Stomach (tissue), 9 donors: ENCODE results near the gene ELN. TPM values are rescaled to one million over a fixed set of nuclear protein-coding genes. Genes with fewer than 3 reads are reported as not detected.
A peak's percentile ranks its signal among the peaks of the same experiment; 100 is the strongest.

Experiments used
- DNase-seq, 2 donors: peaks; one replicate each; pipeline versions ENCODE4 v3.0.0 to v3.0.0-alpha.2; 2013 to 2019
- H3K27ac ChIP-seq, 5 donors: fragments of 200-600 bp in 4 of 5; sonication (generic) in 4 of 5; one replicate each; pipeline ENCODE4 v1.5.1; 2013 to 2019; ENCODE audit warnings: mild to moderate bottlenecking in 1 of 5, moderate library complexity in 1 of 5
- H3K27me3 ChIP-seq, 3 donors: fragments of 200-600 bp; sonication (generic); one replicate each; pipeline ENCODE4 v1.5.1; 2017 to 2019; ENCODE audit warnings: mixed run types in 1 of 3
- H3K36me3 ChIP-seq, 4 donors: fragments of 200-600 bp; sonication (generic); 1 replicate in 3 of 4; 2 replicates in 1 of 4; pipeline ENCODE4 v1.5.1; 2016 to 2019
- H3K4me1 ChIP-seq, 4 donors: fragments of 200-600 bp; sonication (generic); one replicate each; pipeline ENCODE4 v1.5.1; 2016 to 2019
- H3K4me3 ChIP-seq, 4 donors: fragments of 200-600 bp; sonication (generic) in 3 of 4; one replicate each; pipeline ENCODE4 v1.5.1; 2016 to 2019; ENCODE audit warnings: mild to moderate bottlenecking in 1 of 4
- H3K9me3 ChIP-seq, 4 donors: fragments of 200-600 bp; sonication (generic); one replicate each; pipeline ENCODE4 v1.5.1; 2016 to 2019
- CTCF ChIP-seq, 7 experiments: fragments of 450-650 bp in 4 of 7; fragments of 200-600 bp in 3 of 7; sonication (generic) in 3 of 7; IDR thresholded peaks; one replicate each; pipeline ENCODE4 v1.5.1; 2016 to 2019; ENCODE audit warnings: antibody characterized with exemption in 7 of 7, control low read depth in 2 of 7, mild to moderate bottlenecking in 1 of 7
- EP300 ChIP-seq: sonication (generic); formaldehyde crosslinking; IDR thresholded peaks from one replicate; pipeline ENCODE4 v1.6.1; 2017; ENCODE audit warnings: antibody characterized with exemption
- POLR2A ChIP-seq, 4 donors: fragments of 450-650 bp; IDR thresholded peaks; one replicate each; pipeline ENCODE4 v1.6.1; 2016; ENCODE audit warnings: antibody characterized with exemption in 4 of 4, control low read depth in 2 of 4, mild to moderate bottlenecking in 1 of 4, moderate library complexity in 1 of 4
- POLR2AphosphoS5 ChIP-seq, 3 donors: sonication (generic); formaldehyde crosslinking; IDR thresholded peaks; one replicate each; pipeline ENCODE4 v1.6.1; 2016; ENCODE audit warnings: antibody characterized with exemption in 3 of 3
- WGBS, 5 donors: extraction: QIAGEN DNeasy Blood & Tissue Kit in 3 of 5; methylation state at CpG; one replicate each; pipeline versions ENCODE4 v1.1.5 to v1.1.7; 2013 to 2018; 5-methylcytosine and 5-hydroxymethylcytosine counted together
- intact Hi-C: fragments of 100-400 bp; cut with DNase I; formaldehyde crosslinking; loops from one replicate; pipeline ENCODE4 v1.15.1; 2023; ENCODE audit warnings: low total_unique reads
- polyA plus RNA-seq, 3 donors: library from polyadenylated mRNA; stranded (reverse); fragments of 200-250 nt; gene quantifications; one replicate each; pipeline ENCODE4 v1.2.3, GENCODE V29; 2013
- total RNA-seq, 5 donors: library from RNA; depleted of rRNA; stranded (reverse); fragments of >200 nt; gene quantifications; one replicate each; pipeline versions ENCODE4 v1.1.0 to v1.2.3, GENCODE V29; 2014 to 2016
- donor health status: healthy with polysubstance abuse.
- donor health status: Bipolar disorder and iron deficiency.
- donor health status: healthy.

Gene ELN
- total and polyA plus RNA-seq, 8 donors: 19.4 to 274 (median 66.5) TPM

GRCh38 chr7:74058486-74058885 lies 30.5 kb downstream of the ELN start:
- WGBS, 5 donors: 86 to 92% (median 90%) methylated on average over 7 of the region's 7 CpGs
- no peaks in the 10 kb centered on the region for H3K27me3 ChIP-seq
- no peak for DNase-seq

DNA sequence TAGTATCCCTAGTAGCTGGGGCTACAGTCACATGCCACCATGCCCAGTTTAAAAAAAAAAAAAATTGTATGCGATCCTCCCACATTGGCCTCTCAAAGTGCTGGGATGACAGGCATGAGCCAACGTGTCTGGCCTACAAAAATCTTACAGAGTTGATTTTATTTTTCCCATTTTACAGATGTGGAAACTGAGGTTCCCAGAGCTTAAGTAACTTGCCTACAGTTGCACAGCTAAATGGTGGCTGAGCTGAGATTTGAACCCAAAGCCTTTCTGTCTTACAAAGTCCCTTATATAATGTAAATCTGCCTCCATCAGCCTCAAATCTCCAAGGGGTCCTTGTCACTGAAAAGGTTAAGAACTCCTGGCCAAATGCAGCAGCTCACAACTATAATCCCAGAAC lies 31.1 kb downstream of the ELN start:
- 74 to 87% (median 74%) methylated on average over 2 of the region's 2 CpGs for WGBS, 5 donors
- TF ChIP-seq POLR2AphosphoS5 (IDR thresholded peaks at IDR 0.05) (no peak), POLR2A (IDR thresholded peaks at IDR 0.05) (no peak), EP300 (no peak), CTCF (IDR thresholded peaks at IDR 0.05) (no peak)
- no peak for DNase-seq
- intact Hi-C loops: no loop called here
- H3K4me1 ChIP-seq: peaks cover 34 to 48% (median 41%) of the 10 kb centered on the region in 4 donors
- H3K9me3 ChIP-seq: no peaks in the 10 kb centered on the region
- peaks cover 9 to 81% (median 51%) of the 10 kb centered on the region in 4 donors for H3K36me3 ChIP-seq
- no peak overlapping the region for H3K4me3 ChIP-seq
- H3K27me3 ChIP-seq: no peaks in the 10 kb centered on the region
- peak overlapping the region in 4 of 5 donors; percentile 92 to 95 (median 94) for H3K27ac ChIP-seq

More at GRCh38 chr7:74058486-74058885, 30.5 kb downstream of the ELN start:
- no peaks in the 10 kb centered on the region for H3K9me3 ChIP-seq
- TF ChIP-seq EP300 (no peak), POLR2AphosphoS5 (IDR thresholded peaks at IDR 0.05) (no peak), CTCF (IDR thresholded peaks at IDR 0.05) (no peak), POLR2A (IDR thresholded peaks at IDR 0.05) (no peak)
- peak overlapping the region in 2 of 5 donors; percentile 12 to 92 for H3K27ac ChIP-seq
- H3K4me1 ChIP-seq: peaks cover 34 to 48% (median 41%) of the 10 kb centered on the region in 4 donors
- peaks cover 9 to 81% (median 54%) of the 10 kb centered on the region in 4 donors for H3K36me3 ChIP-seq
- no peak overlapping the region for H3K4me3 ChIP-seq
- intact Hi-C loops: no loop called here

GRCh38 chr7:74059681-74060588 lies 32.0 kb downstream of the ELN start:
- H3K4me3 ChIP-seq: peak overlapping the region in 1 of 4 donors; percentile 0
- 26 to 49% (median 36%) methylated on average over 17 to 21 of the region's 21 CpGs for WGBS, 5 donors
- DNase-seq: peak; percentile 63 to 96
- TF ChIP-seq CTCF (IDR thresholded peaks at IDR 0.05) (peak in 2 of 7 experiments; percentile 13 to 21), POLR2AphosphoS5 (IDR thresholded peaks at IDR 0.05) (peak in 2 of 3 donors; percentile 18 to 66), EP300 (no peak), POLR2A (IDR thresholded peaks at IDR 0.05) (no peak)
- H3K27me3 ChIP-seq: no peaks in the 10 kb centered on the region
- peak overlapping the region; percentile 92 to 95 (median 95) for H3K27ac ChIP-seq
- H3K36me3 ChIP-seq: peaks cover 15 to 78% (median 47%) of the 10 kb centered on the region in 4 donors
- no peaks in the 10 kb centered on the region for H3K9me3 ChIP-seq
- intact Hi-C loops: no loop called here
- H3K4me1 ChIP-seq: peaks cover 34 to 48% (median 41%) of the 10 kb centered on the region in 4 donors

DNA sequence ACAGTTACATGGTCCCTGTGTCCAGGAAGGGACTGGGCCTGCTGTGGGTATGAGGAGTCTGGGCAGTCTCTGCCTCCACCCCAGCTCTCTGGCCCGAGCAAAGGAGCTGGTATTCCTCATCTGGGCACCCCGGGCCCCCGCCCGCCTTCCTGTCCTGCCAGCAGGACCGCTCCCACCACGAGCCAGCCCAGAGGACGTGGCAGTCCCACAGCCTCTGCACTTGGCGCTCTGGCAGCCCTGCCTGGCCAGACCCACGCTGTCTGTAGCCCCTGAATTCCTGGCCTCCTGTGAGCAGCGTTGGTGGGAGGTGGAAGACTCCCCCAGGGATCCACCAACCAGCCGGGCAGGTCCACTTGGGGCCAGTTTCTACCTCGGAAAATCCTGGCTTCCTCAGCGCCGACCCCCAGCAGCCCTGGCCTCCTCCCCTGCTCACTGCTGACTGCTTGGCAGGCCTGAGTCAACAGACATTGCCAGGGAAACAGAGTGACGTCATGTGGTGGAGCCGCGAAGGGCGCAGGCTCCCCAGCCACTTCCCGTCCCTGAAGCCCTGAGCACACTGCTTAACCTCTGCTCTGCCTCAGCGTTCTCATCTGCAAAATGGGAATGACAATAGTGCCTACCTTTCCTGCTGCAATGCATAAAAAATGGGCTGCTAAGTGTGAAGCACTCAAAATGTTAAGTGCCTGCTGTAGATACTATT lies 34.0 kb downstream of the ELN start:
- intact Hi-C loops: no loop called here
- H3K4me3 ChIP-seq: peak overlapping the region; percentile 22 to 37 (median 26)

More for the DNA sequence above, 34.0 kb downstream of the ELN start:
- Histone ChIP-seq H3K9me3 (no peaks in the 10 kb centered on the region), H3K36me3 (peaks cover 15 to 80% (median 46%) of the 10 kb centered on the region in 4 donors), H3K27me3 (no peaks in the 10 kb centered on the region), H3K4me1 (peaks cover 34 to 51% (median 41%) of the 10 kb centered on the region in 4 donors), H3K27ac (peak overlapping the region; percentile 92 to 95 (median 95))
- 9 to 16% (median 14%) methylated on average over 8 to 20 of the region's 20 CpGs for WGBS, 5 donors
- DNase-seq: peak; percentile 92 to 97
- TF ChIP-seq CTCF (IDR thresholded peaks at IDR 0.05): no peak
- peak in 2 of 4 donors; percentile 61 to 90 for TF ChIP-seq POLR2A (IDR thresholded peaks at IDR 0.05)
- TF ChIP-seq POLR2AphosphoS5 (IDR thresholded peaks at IDR 0.05): peak; percentile 70 to 96 (median 93)
- TF ChIP-seq EP300: no peak
